ENCODE data around the gene MARK2.
"Not testable (repeated sequence)": the region's sequence is repeated elsewhere in the genome, so short reads cannot be mapped to it uniquely, and the experiment has no call there.

The MARK2 gene

GRCh38 chr11:63838678-63839507 is at the start of gene MARK2:
TSS of gene MARK2 (plus strand) at chr11:63839110. CDS start at chr11:63839507, 397 bp downstream.
- peak; percentile 100 for DNase-seq (ENCODE audit: low read depth)

GRCh38 chr11:63791495-63792167 is 47.3 kb upstream of the MARK2 start:
- DNase-seq (ENCODE audit: low read depth) = no peak

GRCh38 chr11:63793161-63793560 is 45.7 kb upstream of the MARK2 start:
- no peak for DNase-seq (ENCODE audit: low read depth)

DNA sequence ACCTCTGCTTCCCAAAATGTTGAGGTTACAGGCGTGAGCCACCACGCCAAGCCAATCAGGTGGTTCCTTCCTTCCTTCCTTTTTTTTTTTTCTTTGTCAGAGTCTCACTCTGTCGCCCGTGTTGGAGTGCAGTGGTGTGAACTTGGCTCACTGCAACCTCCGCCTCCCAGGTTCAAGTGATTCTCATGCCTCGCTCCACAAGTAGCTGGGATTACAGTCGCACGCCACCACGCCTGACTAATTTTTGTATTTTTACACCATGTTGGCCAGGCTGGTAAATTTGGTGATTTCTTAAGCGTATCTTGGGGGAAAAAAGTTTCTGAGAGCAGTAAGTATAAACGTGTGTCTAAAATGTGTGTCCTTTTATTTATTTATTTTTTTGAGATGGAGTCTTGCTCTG is 43.8 kb upstream of the MARK2 start:
- no peak for DNase-seq (ENCODE audit: low read depth)

DNA sequence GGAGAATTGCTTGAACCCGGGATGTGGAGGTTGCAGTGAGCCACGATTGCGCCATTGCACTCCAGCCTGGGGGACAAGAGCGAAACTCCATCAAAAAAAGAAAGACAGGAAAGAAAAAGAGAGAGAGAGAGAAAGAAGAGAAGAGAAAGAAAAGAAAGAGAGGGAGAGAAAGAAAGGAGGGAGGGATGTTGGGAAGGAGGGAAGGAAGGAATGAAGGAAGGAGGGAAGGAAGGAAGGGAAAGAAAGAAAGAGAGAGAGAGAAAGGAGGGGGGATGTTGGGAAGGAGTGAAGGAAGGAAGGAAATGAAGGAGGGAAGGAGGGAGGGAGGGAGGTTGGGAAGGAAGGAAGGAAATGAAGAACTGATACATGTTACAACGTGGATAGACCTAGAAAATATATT is 38.0 kb upstream of the MARK2 start:
- DNase-seq (ENCODE audit: low read depth) = no peak

DNA sequence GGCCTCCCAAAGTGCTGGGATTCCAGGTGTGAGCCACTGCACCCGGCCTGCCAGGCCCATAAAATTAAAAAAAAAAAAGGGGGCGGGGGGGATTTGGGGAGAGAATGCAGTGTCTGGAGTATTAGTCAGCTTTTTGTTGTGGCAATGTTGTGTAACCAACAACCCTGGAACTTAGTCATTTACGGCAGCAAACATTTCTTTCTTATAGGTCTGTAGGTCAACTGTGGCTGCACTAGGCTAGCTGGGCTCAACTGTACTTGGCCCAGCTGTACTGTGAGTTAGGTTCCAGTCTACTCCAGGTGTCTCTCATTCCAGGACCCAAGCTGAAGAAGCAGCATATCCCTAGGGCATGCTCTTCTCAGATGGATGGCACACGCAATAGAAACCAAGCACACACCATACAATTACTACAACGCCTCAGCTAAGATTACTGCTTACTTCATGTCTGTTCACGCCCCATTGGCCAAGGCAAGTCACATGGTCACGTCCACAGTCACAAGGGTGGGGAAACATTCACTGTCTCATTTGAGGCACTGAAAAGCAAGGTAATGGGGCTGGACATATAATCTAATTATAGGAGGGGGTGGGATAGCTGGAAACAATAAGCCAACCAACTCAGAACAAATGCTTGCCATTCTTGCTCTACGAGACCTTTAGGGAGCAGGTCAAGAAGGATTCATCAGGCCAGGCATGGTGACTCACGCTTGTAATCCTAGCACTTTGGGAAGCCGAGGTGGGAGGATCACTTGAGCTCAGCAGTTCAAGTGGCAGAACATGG is 36.1 kb upstream of the MARK2 start:
- no peak for DNase-seq (ENCODE audit: low read depth)

GRCh38 chr11:63804259-63804658 is 34.7 kb upstream of the MARK2 start:
- no peak for DNase-seq (ENCODE audit: low read depth)

GRCh38 chr11:63805844-63806415 is 33.0 kb upstream of the MARK2 start:
- DNase-seq (ENCODE audit: low read depth) = no peak

- DNase-seq (ENCODE audit: low read depth) = not testable (repeated sequence)
Observed at GRCh38 chr11:63810383-63810782, 28.5 kb upstream of the MARK2 start.

- no peak for DNase-seq (ENCODE audit: low read depth)
Observed at GRCh38 chr11:63811522-63811921, 27.4 kb upstream of the MARK2 start.

GRCh38 chr11:63813035-63813562 is 25.8 kb upstream of the MARK2 start, which contains the start of gene SPINDOC:
TSS of gene SPINDOC (plus strand) at chr11:63813456. CDS start at chr11:63813687, 231 bp downstream.
- DNase-seq (ENCODE audit: low read depth) = peak; percentile 56

- no peak for DNase-seq (ENCODE audit: low read depth)
Observed at GRCh38 chr11:63813563-63814382, 25.1 kb upstream of the MARK2 start.

DNA sequence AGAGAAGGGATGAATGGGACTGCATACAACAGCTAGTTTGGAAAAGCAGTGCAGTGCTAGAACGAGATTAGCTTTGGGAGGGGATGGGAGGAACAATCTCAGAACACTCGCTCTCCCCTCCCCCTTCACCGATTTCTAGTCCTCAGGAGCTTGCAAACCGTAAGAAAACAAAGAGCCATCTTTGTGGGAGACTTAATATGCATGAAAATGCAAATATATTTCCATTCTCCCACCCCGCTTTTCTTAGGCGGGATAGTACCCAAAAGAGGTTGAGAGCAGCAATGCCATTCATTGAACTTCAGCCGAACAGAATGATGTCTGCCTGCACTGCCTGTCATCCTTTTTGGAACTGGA is 24.6 kb upstream of the MARK2 start:
- DNase-seq (ENCODE audit: low read depth) = no peak

- no peak for DNase-seq (ENCODE audit: low read depth)
Observed at GRCh38 chr11:63816166-63816565, 22.7 kb upstream of the MARK2 start.

DNA sequence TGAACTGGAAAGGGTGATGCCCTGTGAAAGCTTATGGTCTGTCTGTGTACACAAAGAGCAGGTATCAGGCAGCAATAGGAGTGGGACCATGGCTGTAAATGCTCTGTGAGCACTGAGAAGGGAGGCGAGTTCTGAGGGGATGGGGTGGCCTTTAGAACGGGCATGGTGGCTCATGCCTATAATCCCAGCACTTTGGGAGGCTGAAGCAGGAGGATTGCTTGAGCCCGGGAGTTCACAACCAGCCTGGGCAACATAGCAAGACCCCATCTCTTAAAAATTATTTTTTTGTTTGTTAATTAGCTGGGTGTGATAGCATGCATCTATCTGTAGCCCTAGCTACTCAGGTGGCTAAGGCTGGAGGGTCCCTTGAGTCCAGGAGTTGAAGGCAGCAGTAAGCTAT is 22.2 kb upstream of the MARK2 start:
- DNase-seq (ENCODE audit: low read depth) = no peak

DNA sequence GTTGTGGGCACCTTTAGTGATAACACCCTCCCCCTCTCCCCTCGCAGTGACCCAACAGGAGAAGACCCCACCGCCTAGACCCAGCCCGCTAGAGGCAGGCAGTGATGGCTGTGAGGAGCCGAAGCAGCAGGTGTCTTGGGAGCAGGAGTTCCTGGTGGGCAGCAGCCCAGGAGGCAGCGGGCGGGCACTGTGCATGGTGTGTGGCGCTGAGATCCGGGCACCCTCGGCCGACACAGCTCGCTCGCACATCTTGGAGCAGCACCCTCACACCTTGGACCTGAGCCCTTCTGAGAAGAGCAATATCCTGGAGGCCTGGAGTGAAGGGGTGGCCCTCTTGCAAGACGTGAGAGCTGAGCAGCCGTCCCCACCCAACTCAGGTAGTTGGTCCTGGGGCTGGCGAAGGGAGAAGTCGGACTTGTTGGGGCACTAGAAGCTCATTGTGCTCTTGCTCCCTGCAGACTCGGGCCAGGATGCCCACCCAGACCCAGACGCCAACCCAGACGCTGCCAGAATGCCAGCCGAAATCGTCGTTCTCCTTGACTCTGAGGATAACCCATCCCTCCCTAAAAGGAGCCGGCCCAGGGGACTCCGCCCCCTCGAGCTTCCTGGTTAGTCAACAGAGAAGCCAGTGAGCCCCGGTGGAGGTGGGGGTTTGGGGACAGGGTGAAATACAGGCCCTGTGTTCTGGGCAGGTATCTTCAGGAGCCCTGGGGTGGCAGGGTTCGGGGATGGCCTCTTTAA is 21.0 kb upstream of the MARK2 start:
- DNase-seq (ENCODE audit: low read depth) = no peak

- no peak for DNase-seq (ENCODE audit: low read depth)
Observed at GRCh38 chr11:63818609-63819008, 20.3 kb upstream of the MARK2 start.

GRCh38 chr11:63821411-63821810 is 17.5 kb upstream of the MARK2 start:
- no peak for DNase-seq (ENCODE audit: low read depth)

DNA sequence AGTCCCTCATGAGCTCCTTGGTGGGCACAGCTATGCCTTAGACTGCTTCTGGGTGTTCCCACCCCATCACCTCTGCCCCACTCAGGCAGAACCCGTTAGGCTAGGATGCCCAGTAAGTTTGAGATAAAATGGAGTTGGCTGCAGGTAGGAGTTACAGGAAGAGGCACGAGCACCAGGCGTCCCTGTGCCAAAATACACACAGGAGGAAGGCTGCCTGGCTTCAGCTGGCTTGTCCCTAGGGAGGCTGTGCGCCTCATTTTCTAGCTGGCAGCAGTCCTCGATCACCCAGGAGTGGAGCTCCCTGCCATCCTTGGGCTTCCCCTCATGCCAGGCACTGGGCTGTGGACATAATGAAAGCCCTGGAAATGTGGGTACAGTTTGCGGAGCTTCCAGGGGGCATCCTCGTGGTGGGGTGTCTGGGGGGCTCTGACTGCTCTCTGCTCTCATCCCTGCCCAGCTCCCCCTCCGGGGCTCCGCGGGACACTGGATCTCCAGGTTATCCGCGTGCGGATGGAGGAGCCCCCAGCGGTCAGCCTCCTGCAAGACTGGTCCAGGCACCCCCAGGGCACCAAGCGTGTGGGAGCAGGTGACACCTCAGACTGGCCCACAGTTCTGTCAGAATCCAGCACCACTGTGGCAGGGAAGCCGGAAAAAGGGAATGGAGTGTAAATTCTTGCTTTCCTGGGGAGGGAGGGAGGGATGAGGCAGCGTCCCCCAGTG is 12.3 kb upstream of the MARK2 start:
- DNase-seq (ENCODE audit: low read depth) = no peak

Measured in stimulated activated CD8-positive, alpha-beta memory T cell treated with anti-CD3 and anti-CD28 coated beads, Interleukin-12 subunit alpha, Interleukin-12 subunit beta, amount 100 ng/mL, for 4 hours (primary cell).